Measurements from ENCODE around the gene ITPRIPL2. TPM values are rescaled to one million over a fixed set of nuclear protein-coding genes. Genes with fewer than 3 reads are reported as not detected.

Gene ITPRIPL2
- total and polyA plus RNA-seq, 10 donors: 2.2 to 41.5 (median 24.9) TPM

DNA sequence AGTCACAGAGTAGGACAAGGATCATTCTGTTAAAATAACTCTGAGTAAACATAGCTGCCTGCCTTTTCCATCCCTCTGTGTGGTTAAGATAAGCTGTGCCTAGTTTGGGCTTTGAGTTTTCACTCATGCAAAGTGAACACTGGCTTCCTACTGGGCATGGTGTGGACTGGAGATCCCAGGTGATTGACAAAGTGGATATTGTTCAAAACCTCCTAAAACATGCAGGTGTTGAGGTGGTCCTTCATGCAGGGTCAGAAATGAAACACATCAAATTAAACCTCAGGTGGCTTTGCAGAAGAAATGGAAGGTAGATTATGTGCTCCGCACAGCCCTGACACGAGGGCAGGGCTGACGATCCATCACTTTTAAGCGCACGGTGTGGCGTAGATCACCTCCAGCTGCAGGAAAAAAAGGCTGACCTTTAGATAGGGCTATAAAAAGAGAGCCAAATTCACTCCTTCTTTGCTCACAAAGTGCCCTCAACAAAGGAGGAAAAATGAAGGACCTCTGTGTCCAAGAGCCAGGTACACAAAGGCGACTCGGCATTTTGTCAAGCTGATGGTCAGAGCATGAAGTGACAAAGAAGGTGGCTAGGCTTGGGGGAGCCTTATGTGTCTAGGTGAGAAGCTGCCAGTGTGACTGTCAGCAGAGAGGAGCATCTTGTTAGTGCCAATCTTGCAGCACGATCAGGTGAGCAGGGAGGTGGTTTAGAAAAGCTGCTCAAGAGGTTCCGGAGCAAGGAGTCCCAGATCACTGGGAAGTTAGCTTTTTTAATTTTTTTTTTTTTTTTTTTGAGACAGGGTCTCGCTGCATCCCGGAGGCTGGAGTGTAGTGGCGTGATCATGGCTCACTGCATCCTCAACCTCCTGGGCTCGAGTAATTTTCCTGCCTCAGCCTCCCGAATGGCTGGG is 19.9 kb upstream of the ITPRIPL2 start:
- Histone ChIP-seq H3K27ac (no peak overlapping the region), H3K9me3 (peaks cover 0 to 12% (median 0%) of the 10 kb centered on the region in 8 donors), H3K4me3 (no peak overlapping the region), H3K27me3 (replicated peaks in 1 of 7) (no peaks in the 10 kb centered on the region), H3K36me3 (no peaks in the 10 kb centered on the region), H3K4me1 (no peaks in the 10 kb centered on the region)
- no peak for DNase-seq
- TF ChIP-seq POLR2A (IDR thresholded peaks at IDR 0.05) (no peak), POLR2AphosphoS5 (IDR thresholded peaks at IDR 0.05) (no peak)
- TF ChIP-seq, protein P1, sequence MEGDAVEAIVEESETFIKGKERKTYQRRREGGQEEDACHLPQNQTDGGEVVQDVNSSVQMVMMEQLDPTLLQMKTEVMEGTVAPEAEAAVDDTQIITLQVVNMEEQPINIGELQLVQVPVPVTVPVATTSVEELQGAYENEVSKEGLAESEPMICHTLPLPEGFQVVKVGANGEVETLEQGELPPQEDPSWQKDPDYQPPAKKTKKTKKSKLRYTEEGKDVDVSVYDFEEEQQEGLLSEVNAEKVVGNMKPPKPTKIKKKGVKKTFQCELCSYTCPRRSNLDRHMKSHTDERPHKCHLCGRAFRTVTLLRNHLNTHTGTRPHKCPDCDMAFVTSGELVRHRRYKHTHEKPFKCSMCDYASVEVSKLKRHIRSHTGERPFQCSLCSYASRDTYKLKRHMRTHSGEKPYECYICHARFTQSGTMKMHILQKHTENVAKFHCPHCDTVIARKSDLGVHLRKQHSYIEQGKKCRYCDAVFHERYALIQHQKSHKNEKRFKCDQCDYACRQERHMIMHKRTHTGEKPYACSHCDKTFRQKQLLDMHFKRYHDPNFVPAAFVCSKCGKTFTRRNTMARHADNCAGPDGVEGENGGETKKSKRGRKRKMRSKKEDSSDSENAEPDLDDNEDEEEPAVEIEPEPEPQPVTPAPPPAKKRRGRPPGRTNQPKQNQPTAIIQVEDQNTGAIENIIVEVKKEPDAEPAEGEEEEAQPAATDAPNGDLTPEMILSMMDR (IDR thresholded peaks at IDR 0.05 in 8 of 11, conservative IDR thresholded peaks at IDR 0.05 in 3 of 11): no peak
- 83 to 87% (median 84%) methylated on average over 15 of the region's 15 CpGs for WGBS, 5 donors
- intact Hi-C loops (cut with DNase I; ENCODE audit: low total_unique reads): no loop called here

DNA sequence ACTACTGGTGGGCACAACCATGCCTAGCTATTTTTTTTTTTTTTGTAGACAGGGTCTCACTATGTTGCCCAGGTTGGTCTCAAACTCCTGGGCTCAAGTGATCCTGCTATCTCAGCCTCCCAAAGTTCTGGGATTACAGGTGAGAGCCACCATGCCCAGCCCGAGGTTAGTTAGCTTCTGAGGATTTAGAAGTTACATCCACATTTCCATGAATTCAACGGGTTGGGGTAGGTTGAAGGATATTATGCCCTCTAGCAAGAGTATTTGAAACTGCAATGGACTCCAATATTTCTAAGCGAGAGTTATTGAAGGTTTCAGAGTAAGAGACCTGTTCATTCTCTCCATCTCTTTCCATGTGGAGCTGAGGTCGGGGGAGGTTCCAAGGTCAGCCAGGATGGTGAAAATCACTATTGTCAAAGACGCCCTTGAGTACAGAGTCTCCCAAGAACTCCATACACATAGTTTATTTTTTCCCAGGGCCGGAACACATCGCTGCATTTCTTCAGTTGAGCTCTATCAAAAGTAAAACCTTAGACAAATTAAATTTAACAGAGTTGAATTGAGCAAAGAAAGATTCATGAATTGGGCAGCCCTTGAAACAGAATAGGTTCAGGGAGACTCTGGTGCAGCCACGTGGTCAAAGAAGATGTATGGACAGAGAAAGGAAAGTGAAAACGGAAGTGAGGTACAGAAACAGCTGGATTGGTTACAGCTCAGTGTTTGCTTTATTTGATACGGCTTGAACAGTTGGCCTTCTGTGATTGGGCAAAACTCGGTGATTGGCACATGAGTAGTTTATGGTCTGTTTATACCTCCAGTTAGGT is 19.0 kb upstream of the ITPRIPL2 start:
- TF ChIP-seq, protein P1 (IDR thresholded peaks at IDR 0.05 in 8 of 11, conservative IDR thresholded peaks at IDR 0.05 in 3 of 11): no peak
- TF ChIP-seq POLR2AphosphoS5 (IDR thresholded peaks at IDR 0.05): no peak
- TF ChIP-seq POLR2A (IDR thresholded peaks at IDR 0.05): no peak
- H3K36me3 ChIP-seq: no peaks in the 10 kb centered on the region
- H3K4me3 ChIP-seq: no peak overlapping the region
- H3K4me1 ChIP-seq: no peaks in the 10 kb centered on the region
- intact Hi-C loops (cut with DNase I; ENCODE audit: low total_unique reads): no loop called here
- DNase-seq: no peak
- 68 to 75% (median 72%) methylated on average over 11 of the region's 11 CpGs for WGBS, 5 donors
- H3K27me3 ChIP-seq (replicated peaks in 1 of 7): no peaks in the 10 kb centered on the region
- no peak overlapping the region for H3K27ac ChIP-seq
- H3K9me3 ChIP-seq: peaks cover 0 to 12% (median 0%) of the 10 kb centered on the region in 8 donors

DNA sequence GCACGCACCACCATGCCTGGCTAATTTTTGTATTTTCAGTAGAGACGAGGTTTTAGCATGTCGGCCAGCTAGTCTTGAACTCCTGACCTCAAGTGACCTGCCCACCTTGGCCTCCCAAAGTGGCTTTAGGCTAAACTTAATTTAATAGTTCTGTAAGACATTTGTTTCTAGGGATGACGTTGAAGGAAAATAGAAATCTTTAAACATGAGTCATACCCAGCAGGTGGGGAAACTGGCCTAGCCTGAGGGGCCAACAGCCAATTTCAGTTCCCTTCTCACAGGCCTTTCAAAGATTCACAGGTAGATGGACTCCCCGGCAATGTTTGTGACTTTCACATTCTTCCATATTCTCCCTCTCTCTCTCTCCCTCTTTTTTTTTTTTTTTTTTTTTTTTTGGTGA is 18.1 kb upstream of the ITPRIPL2 start:
- DNase-seq: no peak
- TF ChIP-seq POLR2AphosphoS5 (IDR thresholded peaks at IDR 0.05) (no peak), POLR2A (IDR thresholded peaks at IDR 0.05) (no peak)
- TF ChIP-seq, protein P1 (IDR thresholded peaks at IDR 0.05 in 8 of 11, conservative IDR thresholded peaks at IDR 0.05 in 3 of 11): no peak
- no peaks in the 10 kb centered on the region for H3K27me3 ChIP-seq (replicated peaks in 1 of 7)
- no peak overlapping the region for H3K27ac ChIP-seq
- 74 to 84% (median 80%) methylated on average over 5 of the region's 5 CpGs for WGBS, 5 donors
- H3K36me3 ChIP-seq: no peaks in the 10 kb centered on the region
- H3K9me3 ChIP-seq: peaks cover 0 to 17% (median 2%) of the 10 kb centered on the region in 8 donors
- intact Hi-C loops (cut with DNase I; ENCODE audit: low total_unique reads): no loop called here
- no peaks in the 10 kb centered on the region for H3K4me1 ChIP-seq
- no peak overlapping the region for H3K4me3 ChIP-seq

DNA sequence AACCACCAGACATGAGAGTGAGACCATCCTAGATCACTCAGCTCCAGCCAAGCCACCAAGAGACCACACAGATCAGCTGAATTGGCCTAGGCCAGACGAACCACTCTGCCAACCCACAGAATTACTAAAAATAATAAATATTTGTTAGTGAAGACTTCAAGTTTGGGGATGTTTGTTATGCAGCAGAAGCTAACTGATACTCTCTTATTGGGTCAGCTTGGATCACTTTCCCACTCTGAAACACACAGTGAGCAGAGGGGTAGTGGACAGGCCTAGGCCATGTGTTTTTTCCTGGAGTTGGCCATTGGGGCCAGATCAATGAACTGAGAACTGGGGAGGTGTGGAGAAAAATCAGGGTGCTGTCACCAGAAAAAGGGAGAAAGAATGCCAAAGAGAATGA is 15.6 kb upstream of the ITPRIPL2 start:
- H3K4me3 ChIP-seq: no peak overlapping the region
- no peaks in the 10 kb centered on the region for H3K27me3 ChIP-seq (replicated peaks in 1 of 7)
- WGBS, 5 donors: 69 to 88% (median 80%) methylated on average over 1 of the region's 1 CpG
- no peak overlapping the region for H3K27ac ChIP-seq
- TF ChIP-seq, protein P1 (IDR thresholded peaks at IDR 0.05 in 8 of 11, conservative IDR thresholded peaks at IDR 0.05 in 3 of 11): no peak
- TF ChIP-seq POLR2A (IDR thresholded peaks at IDR 0.05): no peak
- no peak for TF ChIP-seq POLR2AphosphoS5 (IDR thresholded peaks at IDR 0.05)
- intact Hi-C loops (cut with DNase I; ENCODE audit: low total_unique reads): no loop called here
- peaks cover 0 to 12% (median 0%) of the 10 kb centered on the region in 8 donors for H3K9me3 ChIP-seq
- H3K36me3 ChIP-seq: no peaks in the 10 kb centered on the region
- no peaks in the 10 kb centered on the region for H3K4me1 ChIP-seq
- no peak for DNase-seq

All from spleen (tissue), 11 donors.